Ovary (tissue), 9 donors: ENCODE measurements around the gene YIF1A. TPM values are rescaled to one million over a fixed set of nuclear protein-coding genes. Genes with fewer than 3 reads are reported as not detected.

Experiments
- DNase-seq, 5 donors: peaks; one replicate each; pipeline ENCODE4 v3.0.0-alpha.2; 2019 to 2020
- H3K27ac ChIP-seq, 2 donors: fragments of 200-600 bp; one replicate each; pipeline versions ENCODE4 v1.5.1 to v1.8.0; 2019 to 2022
- H3K27me3 ChIP-seq: fragments of 200-600 bp; one replicate; pipeline ENCODE4 v1.8.0; 2022
- H3K36me3 ChIP-seq: fragments of 200-600 bp; sonication (generic); one replicate; pipeline ENCODE4 v1.5.1; 2019
- H3K4me1 ChIP-seq: one replicate; pipeline ENCODE4 v1.8.1; 2013; ENCODE audit warnings: mild to moderate bottlenecking, moderate library complexity; ENCODE audit not compliant: insufficient read depth
- H3K4me3 ChIP-seq: fragments of 200-600 bp; sonication (generic); one replicate; pipeline ENCODE4 v1.5.1; 2017
- H3K9me3 ChIP-seq, 2 donors: fragments of 200-600 bp in 1 of 2; sonication (generic) in 1 of 2; one replicate each; pipeline versions ENCODE4 v1.5.1 to v1.8.1; 2013 to 2019; ENCODE audit warnings: mild to moderate bottlenecking in 1 of 2, moderate library complexity in 1 of 2
- CTCF ChIP-seq, 3 donors: fragments of 450-650 bp in 2 of 3; fragments of 200-600 bp in 1 of 3; IDR thresholded peaks; one replicate each; pipeline versions ENCODE4 v1.5.1 to v1.8.0; 2016 to 2022; ENCODE audit warnings: antibody characterized with exemption in 3 of 3, mild to moderate bottlenecking in 1 of 3
- EP300 ChIP-seq: sonication (generic); formaldehyde crosslinking; IDR thresholded peaks from one replicate; pipeline ENCODE4 v1.6.1; 2017; ENCODE audit warnings: antibody characterized with exemption
- POLR2A ChIP-seq: fragments of 450-650 bp; IDR thresholded peaks from one replicate; pipeline ENCODE4 v1.6.1; 2017; ENCODE audit warnings: antibody characterized with exemption, mild to moderate bottlenecking, moderate library complexity
- WGBS, 3 donors: extraction: QIAGEN DNeasy Blood & Tissue Kit in 1 of 3; methylation state at CpG; one replicate each; pipeline versions ENCODE4 v1.1.5 to v1.1.7; 2013 to 2017; 5-methylcytosine and 5-hydroxymethylcytosine counted together
- intact Hi-C, 4 donors: fragments of 100-400 bp; cut with DNase I; formaldehyde crosslinking; loops; one replicate each; pipeline versions ENCODE4 v1.11.0 to v1.15.1; 2022 to 2023
- polyA plus RNA-seq, 2 donors: library from polyadenylated mRNA; stranded (reverse); fragments of 200-250 nt in 1 of 2; fragments of 350-450 nt in 1 of 2; fragmentation: Illumina TruSeq in 1 of 2; extraction: RNeasy Lipid Tissue Mini Kit (QIAGEN cat#74804) in 1 of 2; gene quantifications; one replicate each; pipeline ENCODE4 v1.2.3, GENCODE V29; 2013 to 2014
- total RNA-seq, 7 donors: library from RNA; depleted of rRNA in 2 of 7; stranded (reverse); fragments of >200 nt in 2 of 7; fragmentation: NEBNext Ultra II Directional in 3 of 7; extraction: Animal tissue kit (Norgen Biotek cat#: 25700) in 3 of 7; gene quantifications; one replicate each; pipeline versions ENCODE4 v1.1.0 to v1.2.4, GENCODE V29; 2016 to 2023
- donor health status: DM: no; HTN: no; CAD: no; lungs with moderate emphysema.
- donor health status: DM: no; HTN: no; CAD: no.
- donor health status: Bipolar disorder and iron deficiency.
- donor health status: DM: yes; HTN: yes; CAD: no.
- donor health status: DM: no; HTN: no; CAD: no.
- donor health status: DM: yes; HTN: yes; CAD: no.

Gene YIF1A
- total and polyA plus RNA-seq, 9 donors, result 39.3 to 91.0 (median 64.2) TPM

DNA sequence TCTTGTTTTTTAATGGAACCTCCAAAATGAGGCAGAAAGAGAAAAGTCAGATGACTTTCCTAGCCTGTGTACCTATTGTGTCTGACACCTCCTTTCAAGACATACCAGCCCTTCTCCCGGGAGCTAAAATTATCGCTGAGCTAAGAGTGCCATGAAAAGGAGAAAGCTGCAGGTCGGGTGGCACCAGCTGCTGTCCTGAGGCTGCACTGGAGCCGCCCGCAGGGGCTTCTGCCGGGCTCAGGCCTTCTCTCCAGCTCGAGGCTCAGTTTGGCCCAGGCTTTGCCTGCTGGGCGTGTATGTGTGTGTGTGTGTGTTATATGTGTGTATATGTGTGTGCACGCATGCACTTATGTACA lies 48.2 kb downstream of the YIF1A start:
- TF ChIP-seq POLR2A (no peak), CTCF (IDR thresholded peaks at IDR 0.05) (no peak)
- no peak overlapping the region for H3K4me3 ChIP-seq
- H3K36me3 ChIP-seq, result no peaks in the 10 kb centered on the region
- no peak for DNase-seq
- no peak overlapping the region for H3K27ac ChIP-seq
- no peaks in the 10 kb centered on the region for H3K4me1 ChIP-seq
- 87 to 90% (median 88%) methylated on average over 9 of the region's 9 CpGs for WGBS, 3 donors
- intact Hi-C loops, result no loop called here
- H3K9me3 ChIP-seq, result no peaks in the 10 kb centered on the region
- no peaks in the 10 kb centered on the region for H3K27me3 ChIP-seq

DNA sequence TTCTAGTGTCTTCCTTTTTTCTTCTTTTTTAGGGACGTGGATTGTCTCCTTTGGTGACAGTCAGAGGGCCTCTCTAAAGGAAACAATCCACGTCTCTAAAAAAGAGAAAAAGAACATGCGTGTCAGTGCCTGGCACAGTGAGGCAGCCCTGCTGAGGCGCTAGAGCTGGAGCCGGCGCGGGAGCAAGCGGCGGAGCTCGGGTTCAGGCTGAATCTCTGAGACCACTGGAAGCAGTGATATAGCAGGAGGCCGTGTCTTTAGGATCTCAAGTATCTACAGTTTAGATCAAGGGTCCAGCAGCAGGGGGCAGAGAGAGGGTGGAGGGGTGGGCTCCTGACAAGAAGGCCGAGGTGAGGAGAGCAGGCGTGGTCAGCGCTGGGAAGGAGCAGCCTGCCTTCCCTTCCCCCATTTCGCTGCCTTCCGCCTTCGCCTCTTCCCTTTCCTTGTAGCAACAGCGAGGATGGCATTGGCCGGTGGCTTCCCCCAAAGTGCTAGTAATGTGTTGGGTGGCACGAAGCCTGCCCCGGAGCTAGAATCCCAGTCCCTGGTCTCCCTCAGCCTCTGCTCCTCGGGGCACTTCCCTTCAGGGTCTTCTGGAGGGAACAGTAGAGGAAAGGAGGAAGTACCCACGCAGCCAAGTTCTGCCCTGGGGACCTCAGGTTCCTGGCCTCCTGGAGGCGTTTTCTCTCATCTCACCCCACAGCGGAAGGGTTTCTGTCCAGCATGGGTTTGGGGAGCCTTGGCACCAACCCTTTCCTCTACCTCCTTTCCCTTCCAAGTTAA lies 48.8 kb downstream of the YIF1A start:
- intact Hi-C loops, result loop anchor here in 1 of 4 donors (5.0 kb wide), 1 partner anchor 607 kb away; no protein-coding TSS in a partner anchor
- H3K36me3 ChIP-seq, result no peaks in the 10 kb centered on the region
- no peak for TF ChIP-seq POLR2A
- TF ChIP-seq EP300, result no peak
- no peak for TF ChIP-seq CTCF (IDR thresholded peaks at IDR 0.05)
- H3K4me1 ChIP-seq, result no peaks in the 10 kb centered on the region
- DNase-seq, result no peak
- no peak overlapping the region for H3K27ac ChIP-seq
- H3K4me3 ChIP-seq, result no peak overlapping the region
- WGBS, 3 donors, result 85 to 92% (median 89%) methylated on average over 25 of the region's 25 CpGs
- H3K9me3 ChIP-seq, result no peaks in the 10 kb centered on the region
- H3K27me3 ChIP-seq, result no peaks in the 10 kb centered on the region

- 69 to 77% (median 74%) methylated on average over 3 of the region's 3 CpGs for WGBS, 3 donors
- DNase-seq, result no peak
- TF ChIP-seq CTCF (IDR thresholded peaks at IDR 0.05) (no peak), POLR2A (no peak), EP300 (no peak)
- intact Hi-C loops, result loop anchor here in 1 of 4 donors (5.0 kb wide), 1 partner anchor 608 kb away; no protein-coding TSS in a partner anchor
- no peak overlapping the region for H3K4me3 ChIP-seq
- H3K4me1 ChIP-seq, result no peaks in the 10 kb centered on the region
- no peaks in the 10 kb centered on the region for H3K9me3 ChIP-seq
- H3K27ac ChIP-seq, result no peak overlapping the region
- no peaks in the 10 kb centered on the region for H3K36me3 ChIP-seq
- no peaks in the 10 kb centered on the region for H3K27me3 ChIP-seq
These were observed 49.4 kb downstream of the YIF1A start for GRCh38 chr11:66239511-66239910.

DNA sequence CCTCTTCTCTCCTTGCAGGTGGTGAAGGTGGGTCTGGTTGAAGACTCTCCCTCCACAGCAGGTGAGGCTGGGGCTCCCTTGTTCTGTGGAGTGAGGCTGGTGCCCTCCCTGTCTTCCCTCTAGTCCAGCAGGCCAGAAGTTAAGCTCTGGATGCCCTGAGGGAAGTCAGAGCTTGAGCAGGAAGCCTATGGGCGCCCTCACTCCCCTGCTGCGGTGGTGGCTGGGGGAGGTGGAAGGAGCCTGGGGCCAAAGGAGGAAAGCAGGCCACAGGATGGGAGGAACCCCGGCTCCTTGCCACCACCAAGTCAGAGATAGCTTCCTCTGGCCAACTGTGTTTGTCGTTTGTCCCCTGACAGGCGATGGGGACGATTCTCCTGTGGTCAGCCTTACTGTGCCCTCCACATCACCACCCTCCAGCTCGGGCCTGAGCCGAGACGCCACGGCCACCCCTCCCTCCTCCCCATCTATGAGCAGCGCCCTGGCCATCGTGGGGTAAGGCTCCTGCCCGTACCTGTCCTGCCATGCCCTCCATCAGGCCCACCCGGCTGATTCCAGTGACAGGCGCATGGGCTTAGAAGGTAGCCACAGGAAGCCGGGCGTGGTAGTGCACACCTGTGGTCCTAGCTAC lies 50.0 kb downstream of the YIF1A start:
- Histone ChIP-seq H3K27ac (no peak overlapping the region), H3K4me1 (no peaks in the 10 kb centered on the region), H3K4me3 (no peak overlapping the region), H3K36me3 (no peaks in the 10 kb centered on the region), H3K27me3 (no peaks in the 10 kb centered on the region), H3K9me3 (no peaks in the 10 kb centered on the region)
- DNase-seq, result no peak
- 92 to 93% (median 92%) methylated on average over 16 to 17 of the region's 17 CpGs for WGBS, 3 donors
- intact Hi-C loops, result loop anchor here in 1 of 4 donors (5.0 kb wide), 1 partner anchor 608 kb away; no protein-coding TSS in a partner anchor
- no peak for TF ChIP-seq CTCF (IDR thresholded peaks at IDR 0.05)
- TF ChIP-seq POLR2A, result no peak
- no peak for TF ChIP-seq EP300
